Limb (tissue), 2 donors: ENCODE measurements around the gene NAIP.
"Not testable (repeated sequence)": the region's sequence is repeated elsewhere in the genome, so short reads cannot be mapped to it uniquely, and the experiment has no call there.

Experiments
- DNase-seq, 2 donors: peaks; one replicate each; pipeline ENCODE4 v3.0.0-alpha.2; 2016; ENCODE audit errors: extremely low spot score in 2 of 2

The NAIP gene

GRCh38 chr5:71025289-71025953, at the start of gene NAIP:
TSS of gene NAIP (minus strand) at chr5:71025339. CDS start at chr5:71012915, 12,424 bp downstream.
- not testable (repeated sequence) for DNase-seq

DNA sequence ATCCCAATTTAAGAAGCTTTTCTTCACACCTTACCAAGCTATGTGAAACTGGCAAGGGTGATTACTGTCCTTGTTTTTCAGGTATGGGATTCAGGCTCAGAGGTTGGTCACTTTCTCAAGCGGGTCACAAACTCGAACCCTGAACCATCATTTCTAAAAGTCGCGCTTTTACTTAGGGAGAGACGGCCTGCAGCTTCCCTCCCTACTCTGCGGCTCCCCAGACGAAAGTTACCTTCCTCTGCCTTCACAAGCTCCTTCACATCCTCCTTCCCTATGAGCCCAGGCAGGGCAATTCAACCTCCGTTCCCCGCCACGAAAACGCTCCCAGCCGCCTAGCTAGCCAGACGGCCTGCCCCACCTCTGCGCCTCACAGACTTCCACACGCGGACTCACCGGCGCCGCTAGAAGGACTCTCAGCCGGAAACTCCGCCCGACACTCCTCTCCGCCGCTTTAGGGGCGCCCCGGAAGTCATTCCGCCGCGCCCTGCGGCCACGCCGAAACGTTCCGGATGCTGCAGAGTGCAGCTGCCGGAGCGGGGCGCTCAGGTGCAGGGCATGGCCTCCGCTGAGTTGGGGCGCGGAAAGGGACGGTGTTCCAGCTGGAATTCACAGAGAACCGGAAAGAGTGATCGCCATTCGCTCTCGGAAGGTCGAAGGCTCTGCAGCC, 42.3 kb upstream of the NAIP start, which contains the start of gene GTF2H2:
Gene GTF2H2, minus strand, starts transcription at position 415 of the 667 bp plus-strand sequence. CDS start 4,913 bp downstream, outside the sequence.
- DNase-seq = not testable (repeated sequence)

DNA sequence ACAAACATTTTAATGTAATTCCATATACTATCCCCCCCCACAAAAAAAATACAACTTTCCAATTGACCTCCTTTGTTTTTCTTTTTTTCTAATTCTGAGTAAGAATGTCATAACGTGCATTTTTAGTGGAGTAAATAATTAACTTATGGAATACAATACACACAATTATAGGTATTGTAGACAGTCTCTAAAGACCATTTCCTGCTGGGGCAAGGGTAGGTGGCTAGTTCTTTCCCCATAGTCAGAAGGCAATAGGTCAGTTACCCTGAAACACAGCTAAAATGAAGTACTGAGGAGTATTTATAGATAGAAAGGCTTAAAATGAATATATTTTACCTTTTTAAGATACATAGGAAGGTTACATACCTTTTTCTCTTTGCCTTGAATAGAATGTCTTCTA, 36.2 kb upstream of the NAIP start:
- not testable (repeated sequence) for DNase-seq

GRCh38 chr5:71059426-71059825, 34.3 kb upstream of the NAIP start:
- DNase-seq = not testable (repeated sequence)

DNA sequence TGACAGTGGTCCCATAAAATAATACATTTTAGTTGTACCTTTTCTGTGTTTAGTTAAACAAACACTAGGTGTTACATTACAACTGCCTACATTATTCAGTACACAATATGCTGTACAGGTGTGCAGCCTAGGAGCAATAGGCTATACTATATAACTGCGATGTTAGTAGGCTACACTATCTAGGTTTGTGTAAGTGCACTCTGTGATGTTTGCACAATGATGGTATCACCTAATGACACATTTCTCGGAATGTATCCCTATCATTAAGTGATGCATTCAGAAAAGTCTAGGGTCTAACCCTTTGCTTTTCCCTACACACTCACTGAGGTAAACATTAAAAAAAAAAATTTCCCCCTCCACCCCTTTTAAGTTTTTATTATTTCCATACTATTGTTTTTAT, 19.7 kb upstream of the NAIP start:
- not testable (repeated sequence) for DNase-seq

GRCh38 chr5:71044128-71044527, 19.0 kb upstream of the NAIP start:
- DNase-seq = not testable (repeated sequence)

- DNase-seq = not testable (repeated sequence)
Observed at GRCh38 chr5:71031046-71031776, 6.1 kb upstream of the NAIP start.

- not testable (repeated sequence) for DNase-seq
Observed at GRCh38 chr5:71020643-71021042, 4.5 kb downstream of the NAIP start.

DNA sequence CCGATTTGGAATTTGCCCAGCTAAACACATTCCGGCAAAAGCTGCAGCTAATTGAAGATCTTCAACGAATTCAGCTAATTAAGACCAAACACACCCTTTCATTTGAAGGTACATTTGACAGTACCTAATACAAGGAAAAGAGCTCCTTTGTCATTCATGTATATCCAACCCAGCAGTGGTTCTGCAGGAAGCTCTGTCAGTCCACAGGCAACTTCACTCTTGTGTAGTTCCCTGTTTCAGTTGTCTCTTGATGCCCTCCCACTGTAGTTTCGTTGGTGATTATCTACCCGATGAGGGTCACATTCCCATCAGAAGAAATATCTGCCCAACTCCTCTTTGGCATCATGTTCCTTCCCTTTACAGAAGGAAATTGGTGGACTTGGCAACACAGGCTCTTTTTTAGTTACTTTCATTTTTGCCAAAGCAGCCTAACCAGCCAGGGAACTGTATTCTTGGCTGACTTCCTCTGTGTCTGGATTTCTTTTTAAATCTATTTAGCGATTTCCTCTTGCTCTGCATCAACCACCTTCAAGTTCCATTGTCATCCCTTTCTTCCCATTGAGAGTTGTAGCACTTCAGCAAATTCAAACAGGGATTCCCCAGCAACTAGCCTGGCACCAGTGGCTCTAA, 6.6 kb downstream of the NAIP start:
- DNase-seq = not testable (repeated sequence)

DNA sequence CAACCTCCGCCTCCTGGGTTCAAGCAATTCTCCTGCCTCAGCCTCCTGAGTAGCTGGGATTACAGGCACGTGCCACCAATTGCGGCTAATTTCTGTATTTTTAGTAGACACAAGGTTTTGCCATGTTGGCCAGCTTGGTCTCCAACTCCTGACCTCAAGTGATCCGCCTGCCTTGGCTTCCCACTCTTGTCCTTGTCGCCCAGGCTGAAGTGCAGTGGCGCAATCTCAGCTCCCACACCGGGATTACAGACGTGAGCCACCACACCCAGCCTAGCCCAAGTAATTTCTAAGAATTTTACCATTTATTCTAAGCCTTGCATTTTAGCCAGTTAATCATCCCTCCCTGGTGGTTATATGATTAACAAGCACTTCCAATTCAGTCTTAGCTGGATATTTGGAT, 11.0 kb downstream of the NAIP start:
- no peak for DNase-seq

DNA sequence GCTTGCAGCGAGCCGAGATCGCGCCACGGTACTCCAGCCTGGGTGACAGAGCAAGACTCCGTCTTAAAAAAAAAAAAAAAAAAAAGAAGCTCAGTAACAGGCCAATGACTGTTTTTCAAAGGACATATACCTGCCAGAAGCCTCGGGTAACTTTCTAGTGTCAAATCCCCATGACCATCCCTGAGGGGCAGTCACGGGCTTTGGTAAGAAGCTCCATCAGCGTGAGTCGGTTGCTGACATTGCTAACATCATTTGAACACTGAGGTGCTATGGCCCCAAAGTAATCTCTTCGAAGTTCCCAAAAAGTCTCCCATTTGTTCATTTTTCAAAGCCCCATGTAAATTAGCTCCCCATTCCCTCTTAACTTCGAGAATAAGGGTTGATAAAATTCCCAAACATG, 11.6 kb downstream of the NAIP start:
- DNase-seq = no peak

GRCh38 chr5:71011194-71011792, 13.8 kb downstream of the NAIP start:
- DNase-seq = peak in 1 of 2 donors; percentile 1

GRCh38 chr5:71006983-71007382, 18.2 kb downstream of the NAIP start:
- not testable (repeated sequence) for DNase-seq

- DNase-seq = not testable (repeated sequence)
Observed at GRCh38 chr5:70984882-70985281, 40.3 kb downstream of the NAIP start.

- DNase-seq = not testable (repeated sequence)
Observed at GRCh38 chr5:70967220-70967619, 57.9 kb downstream of the NAIP start.

DNA sequence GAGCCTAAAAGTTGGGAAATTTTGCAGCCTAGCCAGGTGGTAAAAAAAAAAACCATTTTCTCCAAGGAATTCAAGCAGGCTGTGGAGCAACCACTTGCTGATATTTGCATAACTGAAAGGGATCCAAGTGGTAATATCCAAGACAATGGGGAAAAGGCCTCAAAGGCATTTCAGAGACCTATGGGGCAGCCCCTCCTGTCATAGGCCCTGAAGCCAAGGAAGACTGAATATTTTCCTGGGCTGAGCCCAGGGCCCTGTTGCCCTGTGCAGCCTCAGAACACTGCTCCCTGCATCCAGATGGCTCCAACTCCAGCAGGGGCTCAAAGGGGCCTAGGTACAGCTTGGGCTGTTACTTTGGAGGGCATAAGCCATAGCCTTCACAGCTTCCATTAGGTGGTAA, 60.6 kb downstream of the NAIP start:
- DNase-seq = not testable (repeated sequence)

DNA sequence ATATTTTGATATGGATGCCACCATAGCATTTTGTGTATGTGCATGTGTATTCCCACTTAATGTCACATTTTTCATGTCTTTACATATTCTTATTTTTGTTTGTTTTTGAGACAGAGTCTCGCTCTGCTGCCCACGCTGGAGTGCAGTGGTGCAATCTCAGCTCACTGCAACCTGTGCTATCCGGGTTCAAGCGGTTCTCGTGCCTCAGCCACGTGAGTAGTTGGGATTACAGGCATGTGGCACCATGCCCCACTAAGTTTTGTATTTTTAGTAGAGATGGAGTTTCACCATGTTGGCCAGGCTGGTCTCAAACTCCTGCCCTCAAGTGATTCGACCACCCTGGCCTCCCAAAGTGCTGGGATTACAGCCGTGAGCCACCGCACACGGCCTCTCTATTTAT, 72.1 kb downstream of the NAIP start:
- DNase-seq = not testable (repeated sequence)

GRCh38 chr5:70932560-70932959, 92.6 kb downstream of the NAIP start:
- DNase-seq = not testable (repeated sequence)

DNA sequence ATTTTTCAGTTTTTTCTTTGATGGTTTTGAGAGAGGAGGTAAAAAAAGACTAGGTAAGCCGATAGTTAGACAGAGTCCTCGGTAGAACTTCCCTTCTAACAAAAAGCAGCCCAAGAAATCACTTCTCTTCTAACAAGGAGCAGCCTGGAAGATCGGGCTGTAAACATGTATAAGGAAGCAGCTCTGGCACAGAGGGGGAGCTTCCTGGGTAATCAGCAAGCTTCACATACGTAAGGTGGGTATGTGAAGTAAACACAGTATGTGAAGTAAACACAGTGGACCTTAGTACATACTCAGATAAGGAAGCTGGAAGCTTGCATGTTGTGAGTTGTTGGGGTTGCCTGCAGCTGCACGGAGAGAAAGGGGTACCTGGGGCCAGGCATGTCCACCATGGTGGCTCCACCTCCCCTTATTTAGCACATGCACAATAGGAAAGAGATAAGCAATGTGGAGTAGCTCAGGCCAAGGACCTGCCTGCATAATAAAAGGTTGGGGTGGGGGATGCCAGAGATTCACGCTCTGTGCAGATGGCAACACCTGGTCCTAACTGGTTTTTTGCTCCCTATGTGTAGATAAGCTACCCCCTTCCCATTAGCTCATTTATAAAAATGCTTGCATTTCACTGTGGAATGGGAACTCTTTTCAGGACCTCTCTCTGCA, 93.3 kb downstream of the NAIP start:
- not testable (repeated sequence) for DNase-seq

- not testable (repeated sequence) for DNase-seq
Observed at GRCh38 chr5:70925211-70925562, 100.0 kb downstream of the NAIP start.
